Measurements from ENCODE around the gene SLC66A3. TPM values are rescaled to one million over a fixed set of nuclear protein-coding genes. Genes with fewer than 3 reads are reported as not detected.
A peak's percentile ranks its signal among the peaks of the same experiment; 100 is the strongest.
"Not testable (repeated sequence)": the region's sequence is repeated elsewhere in the genome, so short reads cannot be mapped to it uniquely, and the experiment has no call there.

The SLC66A3 gene
- total and polyA plus RNA-seq, 5 donors from 2014 or later: 26.9 to 93.1 (median 75.9) TPM

GRCh38 chr2:11159574-11160170, 4.4 kb downstream of the SLC66A3 start:
- H3K9me3 ChIP-seq (ENCODE audit: control insufficient read depth in 2 of 2, low read length in 2 of 2): no peaks in the 10 kb centered on the region
- Mint-ChIP-seq H3K9me3 (peaks cover 0 to 2% (median 0%) of the 10 kb centered on the region in 7 donors), H3K36me3 (peaks cover 19% of the 10 kb centered on the region), H3K27ac (peak overlapping the region in 1 of 3 donors; percentile 56), H3K27me3 (no peaks in the 10 kb centered on the region), H3K4me3 (peak overlapping the region in 2 of 4 donors; percentile 52 to 64), H3K4me1 (peaks cover 5 to 41% (median 23%) of the 10 kb centered on the region in 4 donors)
- peaks cover 21% of the 10 kb centered on the region for H3K4me1 ChIP-seq (ENCODE audit: control insufficient read depth, insufficient read depth, low read length, poor library complexity, severe bottlenecking)
- no peak for DNase-seq
- no peak overlapping the region for H3K4me3 ChIP-seq (ENCODE audit: low read depth, low read length)
- no peak overlapping the region for H3K27ac ChIP-seq (ENCODE audit: insufficient read depth, low read length, poor library complexity, severe bottlenecking)
- no peak for ATAC-seq (ENCODE audit: low read depth in 2 of 2)
- H3K36me3 ChIP-seq (ENCODE audit: control insufficient read depth, insufficient read depth, low read length): peaks cover 6% of the 10 kb centered on the region
- H3K27me3 ChIP-seq (ENCODE audit: control insufficient read depth, insufficient read depth, low read length): no peaks in the 10 kb centered on the region

- Histone ChIP-seq H3K4me3 (ENCODE audit: low read depth, low read length) (no peak overlapping the region), H3K27ac (ENCODE audit: insufficient read depth, low read length, poor library complexity, severe bottlenecking) (no peak overlapping the region), H3K9me3 (ENCODE audit: control insufficient read depth in 2 of 2, low read length in 2 of 2) (no peaks in the 10 kb centered on the region), H3K36me3 (ENCODE audit: control insufficient read depth, insufficient read depth, low read length) (peaks cover 6% of the 10 kb centered on the region), H3K4me1 (ENCODE audit: control insufficient read depth, insufficient read depth, low read length, poor library complexity, severe bottlenecking) (peaks cover 20% of the 10 kb centered on the region), H3K27me3 (ENCODE audit: control insufficient read depth, insufficient read depth, low read length) (no peaks in the 10 kb centered on the region)
- peaks cover 0 to 2% (median 0%) of the 10 kb centered on the region in 7 donors for H3K9me3 Mint-ChIP-seq
- ATAC-seq (ENCODE audit: low read depth in 2 of 2): no peak
- peak overlapping the region in 1 of 4 donors; percentile 64 for H3K4me3 Mint-ChIP-seq
- no peak overlapping the region for H3K27ac Mint-ChIP-seq
- H3K27me3 Mint-ChIP-seq: no peaks in the 10 kb centered on the region
- peaks cover 19% of the 10 kb centered on the region for H3K36me3 Mint-ChIP-seq
- DNase-seq: no peak
- H3K4me1 Mint-ChIP-seq: peaks cover 5 to 41% (median 23%) of the 10 kb centered on the region in 4 donors
These were observed 5.0 kb downstream of the SLC66A3 start for GRCh38 chr2:11160256-11160655.

GRCh38 chr2:11160731-11161455, 5.6 kb downstream of the SLC66A3 start:
- Mint-ChIP-seq H3K27me3 (no peaks in the 10 kb centered on the region), H3K27ac (peak overlapping the region; percentile 17 to 88 (median 71)), H3K4me1 (peaks cover 5 to 39% (median 22%) of the 10 kb centered on the region in 4 donors), H3K36me3 (peaks cover 19% of the 10 kb centered on the region), H3K4me3 (peak overlapping the region; percentile 39 to 68 (median 62)), H3K9me3 (peaks cover 0 to 2% (median 0%) of the 10 kb centered on the region in 7 donors)
- ATAC-seq (ENCODE audit: low read depth in 2 of 2) (peak; percentile 35 to 65), DNase-seq (peak in 1 of 3 donors; percentile 76)
- no peak overlapping the region for H3K4me3 ChIP-seq (ENCODE audit: low read depth, low read length)
- peaks cover 16% of the 10 kb centered on the region for H3K4me1 ChIP-seq (ENCODE audit: control insufficient read depth, insufficient read depth, low read length, poor library complexity, severe bottlenecking)
- no peaks in the 10 kb centered on the region for H3K27me3 ChIP-seq (ENCODE audit: control insufficient read depth, insufficient read depth, low read length)
- no peaks in the 10 kb centered on the region for H3K9me3 ChIP-seq (ENCODE audit: control insufficient read depth in 2 of 2, low read length in 2 of 2)
- peaks cover 6% of the 10 kb centered on the region for H3K36me3 ChIP-seq (ENCODE audit: control insufficient read depth, insufficient read depth, low read length)
- H3K27ac ChIP-seq (ENCODE audit: insufficient read depth, low read length, poor library complexity, severe bottlenecking): peak overlapping the region; percentile 67

- Histone ChIP-seq H3K36me3 (ENCODE audit: control insufficient read depth, insufficient read depth, low read length) (peaks cover 6% of the 10 kb centered on the region), H3K4me3 (ENCODE audit: low read depth, low read length) (no peak overlapping the region), H3K27ac (ENCODE audit: insufficient read depth, low read length, poor library complexity, severe bottlenecking) (no peak overlapping the region), H3K4me1 (ENCODE audit: control insufficient read depth, insufficient read depth, low read length, poor library complexity, severe bottlenecking) (peaks cover 8% of the 10 kb centered on the region), H3K9me3 (ENCODE audit: control insufficient read depth in 2 of 2, low read length in 2 of 2) (no peaks in the 10 kb centered on the region), H3K27me3 (ENCODE audit: control insufficient read depth, insufficient read depth, low read length) (no peaks in the 10 kb centered on the region)
- ATAC-seq (ENCODE audit: low read depth in 2 of 2): no peak
- H3K36me3 Mint-ChIP-seq: peaks cover 19% of the 10 kb centered on the region
- no peak overlapping the region for H3K4me3 Mint-ChIP-seq
- DNase-seq: no peak
- H3K27ac Mint-ChIP-seq: peak overlapping the region in 2 of 3 donors; percentile 11 to 47
- peaks cover 0 to 2% (median 0%) of the 10 kb centered on the region in 7 donors for H3K9me3 Mint-ChIP-seq
- H3K27me3 Mint-ChIP-seq: no peaks in the 10 kb centered on the region
- H3K4me1 Mint-ChIP-seq: peaks cover 5 to 35% (median 16%) of the 10 kb centered on the region in 4 donors
These were observed 6.5 kb downstream of the SLC66A3 start for GRCh38 chr2:11161747-11162146.

GRCh38 chr2:11163439-11164317, 8.4 kb downstream of the SLC66A3 start:
- H3K9me3 Mint-ChIP-seq: peaks cover 0 to 2% (median 0%) of the 10 kb centered on the region in 7 donors
- H3K36me3 Mint-ChIP-seq: peaks cover 27% of the 10 kb centered on the region
- Histone ChIP-seq H3K27ac (ENCODE audit: insufficient read depth, low read length, poor library complexity, severe bottlenecking) (no peak overlapping the region), H3K36me3 (ENCODE audit: control insufficient read depth, insufficient read depth, low read length) (peaks cover 6% of the 10 kb centered on the region), H3K4me3 (ENCODE audit: low read depth, low read length) (no peak overlapping the region), H3K4me1 (ENCODE audit: control insufficient read depth, insufficient read depth, low read length, poor library complexity, severe bottlenecking) (peaks cover 7% of the 10 kb centered on the region), H3K27me3 (ENCODE audit: control insufficient read depth, insufficient read depth, low read length) (no peaks in the 10 kb centered on the region), H3K9me3 (ENCODE audit: control insufficient read depth in 2 of 2, low read length in 2 of 2) (no peaks in the 10 kb centered on the region)
- H3K4me1 Mint-ChIP-seq: peaks cover 5 to 29% (median 14%) of the 10 kb centered on the region in 4 donors
- H3K27me3 Mint-ChIP-seq: no peaks in the 10 kb centered on the region
- DNase-seq (no peak), ATAC-seq (ENCODE audit: low read depth in 2 of 2) (no peak)
- peak overlapping the region in 1 of 4 donors; percentile 58 for H3K4me3 Mint-ChIP-seq
- no peak overlapping the region for H3K27ac Mint-ChIP-seq

- H3K27ac Mint-ChIP-seq; H3K27me3 ChIP-seq (ENCODE audit: control insufficient read depth, insufficient read depth, low read length); H3K4me1 ChIP-seq (ENCODE audit: control insufficient read depth, insufficient read depth, low read length, poor library complexity, severe bottlenecking); H3K9me3 Mint-ChIP-seq; H3K27ac ChIP-seq (ENCODE audit: insufficient read depth, low read length, poor library complexity, severe bottlenecking); DNase-seq; H3K9me3 ChIP-seq (ENCODE audit: control insufficient read depth in 2 of 2, low read length in 2 of 2); ATAC-seq (ENCODE audit: low read depth in 2 of 2); H3K36me3 ChIP-seq (ENCODE audit: control insufficient read depth, insufficient read depth, low read length); H3K27me3 Mint-ChIP-seq; H3K4me3 ChIP-seq (ENCODE audit: low read depth, low read length); H3K4me3 Mint-ChIP-seq: not testable (repeated sequence)
- Mint-ChIP-seq H3K4me1 (peaks cover 5 to 25% (median 14%) of the 10 kb centered on the region in 4 donors), H3K36me3 (peaks cover 30% of the 10 kb centered on the region)
These were observed 9.8 kb downstream of the SLC66A3 start for GRCh38 chr2:11165046-11165445.

GRCh38 chr2:11166476-11166875, 11.2 kb downstream of the SLC66A3 start:
- H3K27ac Mint-ChIP-seq: no peak overlapping the region
- DNase-seq (no peak), ATAC-seq (ENCODE audit: low read depth in 2 of 2) (no peak)
- no peak overlapping the region for H3K4me3 Mint-ChIP-seq
- peaks cover 19% of the 10 kb centered on the region for H3K36me3 Mint-ChIP-seq
- no peaks in the 10 kb centered on the region for H3K27me3 Mint-ChIP-seq
- Histone ChIP-seq H3K4me3 (ENCODE audit: low read depth, low read length) (no peak overlapping the region), H3K4me1 (ENCODE audit: control insufficient read depth, insufficient read depth, low read length, poor library complexity, severe bottlenecking) (no peaks in the 10 kb centered on the region), H3K27ac (ENCODE audit: insufficient read depth, low read length, poor library complexity, severe bottlenecking) (no peak overlapping the region), H3K36me3 (ENCODE audit: control insufficient read depth, insufficient read depth, low read length) (peaks cover 6% of the 10 kb centered on the region), H3K9me3 (ENCODE audit: control insufficient read depth in 2 of 2, low read length in 2 of 2) (no peaks in the 10 kb centered on the region), H3K27me3 (ENCODE audit: control insufficient read depth, insufficient read depth, low read length) (no peaks in the 10 kb centered on the region)
- H3K4me1 Mint-ChIP-seq: peaks cover 0 to 11% (median 3%) of the 10 kb centered on the region in 4 donors
- peaks cover 0 to 2% (median 0%) of the 10 kb centered on the region in 7 donors for H3K9me3 Mint-ChIP-seq

All from CD4-positive, CD25-positive, alpha-beta regulatory T cell (primary cell).